Bronchial epithelial cell (primary cell): Measurements from ENCODE around the gene TCHH. TPM values are rescaled to one million over a fixed set of nuclear protein-coding genes. Genes with fewer than 3 reads are reported as not detected.
"Not testable (repeated sequence)": the region's sequence is repeated elsewhere in the genome, so short reads cannot be mapped to it uniquely, and the experiment has no call there.

Experiments
- DNase-seq: peaks from one replicate; pipeline ENCODE4 v3.0.0-alpha.2; 2010; ENCODE audit warnings: low read depth
- FAIRE-seq: peaks from 2 replicates; lab custom pipeline; 2011; peaks lifted over from hg19 to GRCh38; lab: Jason Lieb, UNC
- H3K27me3 ChIP-seq: 2 replicates; pipeline ENCODE4 v1.5.1; 2011; ENCODE audit warnings: low read length; ENCODE audit not compliant: control insufficient read depth, insufficient read depth
- H3K36me3 ChIP-seq: 2 replicates; pipeline ENCODE4 v1.5.1; 2011; ENCODE audit warnings: low read length; ENCODE audit not compliant: control insufficient read depth, insufficient read depth
- H3K4me3 ChIP-seq: 2 replicates; pipeline ENCODE4 v1.5.1; 2011; ENCODE audit warnings: mild to moderate bottlenecking, low read depth, low read length, control low read depth
- total RNA-seq: library from RNA; depleted of rRNA; stranded (reverse); fragments of >200 nt; gene quantifications from 2 replicates; pipeline ENCODE4 v1.2.1, GENCODE V29; 2014
- TF ChIP-seq, protein P1 (sequence below): IDR thresholded peaks from 2 replicates; pipeline ENCODE4 v1.5.1; 2011; ENCODE audit warnings: mild to moderate bottlenecking, moderate library complexity, low read length, control low read depth, inconsistent platforms; ENCODE audit not compliant: insufficient read depth, severe bottlenecking

TCHH gene
- total RNA-seq, 1 donor from 2014 or later: under 0.01 TPM

DNA sequence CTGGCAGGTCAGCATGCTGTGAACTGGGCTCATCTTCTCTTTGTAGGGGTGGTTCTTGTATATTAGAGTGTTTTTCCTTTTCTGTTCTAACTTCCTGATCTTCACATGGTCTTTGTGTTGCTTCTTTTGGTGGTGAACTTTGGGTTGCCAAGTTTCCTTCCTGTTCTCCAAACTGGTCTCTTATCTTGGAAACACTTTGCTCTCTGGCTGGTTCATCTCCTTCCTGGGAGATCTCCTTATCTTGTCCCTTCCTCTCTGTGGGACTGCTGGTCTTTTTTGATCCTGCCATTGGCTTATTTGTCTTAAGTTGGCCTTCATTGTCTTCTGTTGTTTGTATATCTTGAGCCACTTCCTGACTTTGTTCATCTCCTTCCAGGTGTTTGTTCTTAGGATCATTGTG lies 28.5 kb downstream of the TCHH start:
- DNase-seq (no peak), FAIRE-seq (no peak)
- no peaks in the 10 kb centered on the region for H3K36me3 ChIP-seq
- peaks cover 6% of the 10 kb centered on the region for H3K27me3 ChIP-seq
- no peak overlapping the region for H3K4me3 ChIP-seq
- TF ChIP-seq, protein P1, sequence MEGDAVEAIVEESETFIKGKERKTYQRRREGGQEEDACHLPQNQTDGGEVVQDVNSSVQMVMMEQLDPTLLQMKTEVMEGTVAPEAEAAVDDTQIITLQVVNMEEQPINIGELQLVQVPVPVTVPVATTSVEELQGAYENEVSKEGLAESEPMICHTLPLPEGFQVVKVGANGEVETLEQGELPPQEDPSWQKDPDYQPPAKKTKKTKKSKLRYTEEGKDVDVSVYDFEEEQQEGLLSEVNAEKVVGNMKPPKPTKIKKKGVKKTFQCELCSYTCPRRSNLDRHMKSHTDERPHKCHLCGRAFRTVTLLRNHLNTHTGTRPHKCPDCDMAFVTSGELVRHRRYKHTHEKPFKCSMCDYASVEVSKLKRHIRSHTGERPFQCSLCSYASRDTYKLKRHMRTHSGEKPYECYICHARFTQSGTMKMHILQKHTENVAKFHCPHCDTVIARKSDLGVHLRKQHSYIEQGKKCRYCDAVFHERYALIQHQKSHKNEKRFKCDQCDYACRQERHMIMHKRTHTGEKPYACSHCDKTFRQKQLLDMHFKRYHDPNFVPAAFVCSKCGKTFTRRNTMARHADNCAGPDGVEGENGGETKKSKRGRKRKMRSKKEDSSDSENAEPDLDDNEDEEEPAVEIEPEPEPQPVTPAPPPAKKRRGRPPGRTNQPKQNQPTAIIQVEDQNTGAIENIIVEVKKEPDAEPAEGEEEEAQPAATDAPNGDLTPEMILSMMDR: no peak

DNA sequence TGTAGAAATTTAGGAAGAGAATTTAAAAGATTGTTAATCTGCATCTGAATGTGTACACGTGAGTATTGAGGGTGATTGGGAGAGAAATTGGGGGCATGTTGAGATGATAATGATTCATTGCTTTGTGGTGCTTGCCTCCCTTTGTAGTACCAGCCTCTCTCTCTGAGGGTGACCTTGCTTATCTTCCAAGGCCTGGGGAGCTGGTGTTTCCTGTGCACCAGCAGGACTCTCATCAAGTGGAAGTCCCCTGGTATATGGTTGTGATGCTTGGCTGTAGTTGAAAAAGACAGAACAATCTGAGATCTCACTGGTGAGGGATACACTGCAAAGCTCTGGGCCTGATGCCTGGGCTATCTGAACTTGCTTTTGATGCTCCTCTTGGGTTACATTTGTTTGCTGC lies 30.4 kb downstream of the TCHH start:
- FAIRE-seq (no peak), DNase-seq (no peak)
- TF ChIP-seq, protein P1: no peak
- H3K4me3 ChIP-seq: no peak overlapping the region
- H3K27me3 ChIP-seq: peaks cover 6% of the 10 kb centered on the region
- H3K36me3 ChIP-seq: no peaks in the 10 kb centered on the region

DNA sequence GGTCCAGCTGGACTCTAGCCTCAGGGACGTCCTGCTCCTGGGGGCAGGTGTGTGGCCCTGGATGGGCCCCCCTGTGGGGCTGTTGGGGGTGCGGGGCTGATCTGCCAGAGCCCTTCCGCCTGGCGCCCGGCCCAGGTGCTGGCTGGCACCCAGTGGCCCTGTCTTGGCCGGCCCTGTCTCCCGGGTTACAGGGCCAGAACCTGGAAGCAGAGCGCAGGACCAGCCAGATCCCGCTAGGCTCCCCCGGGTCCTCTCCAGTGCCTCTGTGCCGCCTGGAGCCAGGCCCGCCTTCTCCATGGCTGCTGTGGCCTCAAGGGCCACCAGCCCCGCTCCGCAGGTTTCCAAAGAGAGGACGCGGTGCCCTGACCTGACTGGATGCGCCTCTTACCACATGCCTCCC lies 34.2 kb downstream of the TCHH start:
- not testable (repeated sequence) for H3K4me3 ChIP-seq, H3K36me3 ChIP-seq, DNase-seq, FAIRE-seq, H3K27me3 ChIP-seq

DNA sequence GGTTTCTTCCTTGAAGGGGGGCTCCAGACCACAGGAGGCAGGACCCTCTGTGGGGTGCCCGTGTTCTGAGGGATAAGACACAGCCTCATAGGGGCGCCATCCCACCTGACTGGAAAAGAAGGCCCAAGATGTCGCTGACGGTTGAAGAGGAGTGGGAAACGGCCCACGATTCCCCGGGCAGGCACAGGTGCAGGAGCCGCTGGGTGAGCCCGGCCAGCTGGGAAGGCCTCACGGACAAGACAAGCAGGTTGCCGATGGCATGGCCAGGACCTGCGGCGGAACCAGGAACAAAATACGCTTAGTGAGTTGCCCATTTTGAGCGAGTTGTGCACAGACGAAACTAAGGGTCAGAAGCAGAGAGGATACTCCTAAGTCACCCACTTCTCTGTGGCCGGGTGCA lies 34.8 kb downstream of the TCHH start:
- FAIRE-seq, H3K4me3 ChIP-seq, H3K27me3 ChIP-seq, DNase-seq, H3K36me3 ChIP-seq: not testable (repeated sequence)

DNA sequence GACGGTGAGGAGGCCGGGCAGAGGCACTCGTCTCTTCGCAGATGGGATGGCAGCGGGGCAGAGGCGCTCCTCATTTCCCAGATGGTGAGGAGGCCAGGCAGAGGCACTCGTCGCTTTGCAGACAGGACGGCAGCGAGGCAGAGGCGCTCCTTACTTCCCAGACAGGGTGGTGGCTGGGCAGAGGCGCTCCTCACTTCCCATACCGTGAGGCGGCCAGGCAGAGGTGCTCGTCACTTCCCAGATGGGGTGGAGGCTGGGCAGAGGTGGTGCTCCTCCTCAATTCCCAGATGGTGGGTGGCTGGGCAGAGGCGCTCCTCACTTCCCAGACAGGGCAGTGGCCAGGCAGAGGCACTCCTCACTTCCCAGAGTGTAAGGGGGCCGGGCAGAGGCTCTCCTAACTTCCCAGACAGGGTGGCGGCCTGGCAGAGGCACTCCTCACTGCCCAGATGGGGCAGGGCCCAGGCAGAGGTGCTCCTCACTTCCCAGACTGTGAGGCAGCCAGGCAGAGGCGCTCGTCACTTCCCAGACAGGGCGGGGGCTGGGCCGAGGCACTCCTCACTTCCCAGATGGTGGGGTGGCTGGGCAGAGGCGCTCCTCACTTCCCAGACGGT lies 36.3 kb downstream of the TCHH start:
- FAIRE-seq (no peak), DNase-seq (no peak)
- Histone ChIP-seq H3K27me3 (peaks cover 2% of the 10 kb centered on the region), H3K4me3 (no peak overlapping the region), H3K36me3 (no peaks in the 10 kb centered on the region)
- TF ChIP-seq, protein P1: no peak

DNA sequence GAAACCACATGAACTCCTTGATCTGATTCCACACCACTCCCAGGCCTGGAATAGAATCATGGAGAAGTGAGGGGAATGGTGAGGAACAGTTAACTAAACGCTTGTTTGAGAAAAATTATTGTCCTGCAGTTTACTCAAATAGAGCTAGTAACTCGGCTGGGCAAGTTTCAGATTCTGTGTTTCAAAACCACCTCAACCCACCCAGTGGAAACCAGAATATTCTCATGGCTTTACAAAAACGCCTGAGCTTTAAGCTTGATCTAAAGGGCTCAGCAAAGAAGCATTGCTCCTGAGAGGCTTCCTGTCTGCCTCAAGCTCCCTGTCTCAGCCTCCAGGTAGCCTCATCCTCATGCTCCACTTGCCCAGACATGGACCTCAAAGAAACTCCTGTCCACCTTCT lies 42.9 kb downstream of the TCHH start:
- peak; percentile 13 for FAIRE-seq
- Histone ChIP-seq H3K36me3 (no peaks in the 10 kb centered on the region), H3K4me3 (no peak overlapping the region), H3K27me3 (peaks cover 6% of the 10 kb centered on the region)
- TF ChIP-seq, protein P1: no peak
- no peak for DNase-seq

DNA sequence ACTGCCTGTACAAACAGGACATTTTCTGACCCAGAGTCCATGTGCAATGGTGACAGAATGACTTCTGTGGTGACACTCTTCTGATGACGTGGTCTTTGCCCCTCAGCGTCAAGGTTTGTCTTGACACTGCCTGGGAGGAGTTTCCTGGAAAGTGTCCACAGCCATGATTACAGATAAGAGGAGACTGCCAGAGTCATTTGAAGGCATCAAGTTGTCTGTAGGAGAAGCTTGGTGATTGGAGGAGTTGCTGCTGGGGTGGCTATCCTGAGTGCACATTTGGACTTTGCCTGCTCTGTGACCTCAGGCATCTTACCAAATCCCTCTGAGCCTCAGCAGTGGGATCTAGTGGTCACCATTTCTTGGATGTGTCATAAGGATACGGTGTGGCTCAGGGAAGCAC lies 44.1 kb downstream of the TCHH start:
- no peak for DNase-seq
- Histone ChIP-seq H3K36me3 (no peaks in the 10 kb centered on the region), H3K27me3 (peaks cover 5% of the 10 kb centered on the region), H3K4me3 (no peak overlapping the region)
- no peak for FAIRE-seq
- TF ChIP-seq, protein P1: no peak
